Mesenchymal stem cell (in vitro differentiated cells and primary cell): ENCODE results near the gene SERINC3.

ENCODE experiments used
- DNase-seq: peaks from one replicate; pipeline ENCODE4 v3.0.0-alpha.2; 2013
- H2AFZ ChIP-seq: one replicate; pipeline ENCODE4 v1.6.1; 2013; ENCODE audit warnings: low read depth, mild to moderate bottlenecking, control low read depth, inconsistent platforms, low read length, moderate library complexity
- H2AK5ac ChIP-seq: 2 replicates; pipeline ENCODE4 v1.6.1; 2013; ENCODE audit warnings: low read length, moderate library complexity, mild to moderate bottlenecking, inconsistent platforms; ENCODE audit not compliant: severe bottlenecking
- H2BK120ac ChIP-seq: one replicate; pipeline ENCODE4 v1.6.1; 2013; ENCODE audit warnings: low read depth, mild to moderate bottlenecking, inconsistent platforms, low read length, moderate library complexity
- H2BK12ac ChIP-seq, 2 experiments: one replicate each; pipeline ENCODE4 v1.6.1; 2013; ENCODE audit warnings: inconsistent platforms in 2 of 2, low read length in 2 of 2, mild to moderate bottlenecking in 2 of 2, moderate library complexity in 2 of 2, control low read depth in 1 of 2
- H2BK15ac ChIP-seq: one replicate; pipeline ENCODE4 v1.6.1; 2013; ENCODE audit warnings: mild to moderate bottlenecking, low read depth, inconsistent platforms; ENCODE audit not compliant: poor library complexity, severe bottlenecking
- H2BK5ac ChIP-seq: 2 replicates; pipeline ENCODE4 v1.6.1; 2013; ENCODE audit warnings: low read depth, mild to moderate bottlenecking, low read length, control low read depth, inconsistent platforms; ENCODE audit not compliant: poor library complexity, severe bottlenecking
- H3K14ac ChIP-seq, 2 experiments: one replicate each; pipeline ENCODE4 v1.6.1; 2013; ENCODE audit warnings: inconsistent platforms in 2 of 2, low read length in 2 of 2, control low read depth in 1 of 2, mild to moderate bottlenecking in 1 of 2, moderate library complexity in 1 of 2
- H3K18ac ChIP-seq, 2 experiments: one replicate each; pipeline ENCODE4 v1.6.1; 2013; ENCODE audit warnings: inconsistent platforms in 2 of 2, low read length in 2 of 2, control low read depth in 1 of 2, low read depth in 1 of 2, mild to moderate bottlenecking in 1 of 2
- H3K23ac ChIP-seq, 2 experiments: one replicate each; pipeline ENCODE4 v1.6.1; 2013; ENCODE audit warnings: inconsistent platforms in 2 of 2, low read length in 2 of 2, mild to moderate bottlenecking in 2 of 2, moderate library complexity in 2 of 2, control low read depth in 1 of 2
- H3K27ac ChIP-seq: 2 replicates; pipeline ENCODE4 v1.5.1; 2013; ENCODE audit warnings: mild to moderate bottlenecking, moderate library complexity, low read length, control low read depth, inconsistent platforms; ENCODE audit not compliant: poor library complexity, severe bottlenecking
- H3K27me3 ChIP-seq, 2 experiments: 2 replicates each; pipeline versions ENCODE4 v1.6.1 to v1.7.0; 2013; ENCODE audit warnings: low read length in 2 of 2, mild to moderate bottlenecking in 2 of 2, moderate library complexity in 2 of 2, control low read depth in 1 of 2, inconsistent platforms in 1 of 2; ENCODE audit not compliant: control insufficient read depth in 1 of 2, insufficient read depth in 1 of 2
- H3K36me3 ChIP-seq, 2 experiments: 2 replicates each; pipeline versions ENCODE4 v1.6.1 to v1.7.0; 2013; ENCODE audit warnings: low read length in 2 of 2, control low read depth in 1 of 2, inconsistent platforms in 1 of 2, low read depth in 1 of 2, mild to moderate bottlenecking in 1 of 2; ENCODE audit not compliant: insufficient read depth in 2 of 2, control insufficient read depth in 1 of 2
- H3K4ac ChIP-seq, 2 experiments: one replicate each; pipeline ENCODE4 v1.6.1; 2013; ENCODE audit warnings: inconsistent platforms in 2 of 2, low read length in 2 of 2, mild to moderate bottlenecking in 2 of 2, moderate library complexity in 2 of 2, control low read depth in 1 of 2, low read depth in 1 of 2
- H3K4me1 ChIP-seq: 2 replicates; pipeline ENCODE4 v1.6.1; 2013; ENCODE audit warnings: low read depth, low read length, control low read depth; ENCODE audit not compliant: control insufficient read depth, insufficient read depth
- H3K4me2 ChIP-seq: 2 replicates; pipeline ENCODE4 v1.6.1; 2013; ENCODE audit warnings: low read length, mild to moderate bottlenecking, inconsistent platforms; ENCODE audit not compliant: poor library complexity, severe bottlenecking
- H3K4me3 ChIP-seq, 2 experiments: 2 replicates each; pipeline versions ENCODE4 v1.5.1 to v1.7.0; 2013; ENCODE audit warnings: low read length in 2 of 2, mild to moderate bottlenecking in 2 of 2, control low read depth in 1 of 2, low read depth in 1 of 2; ENCODE audit not compliant: insufficient read depth in 1 of 2
- H3K79me1 ChIP-seq: replicated peaks from 2 replicates; pipeline ENCODE4 v1.6.1; 2013; ENCODE audit warnings: mild to moderate bottlenecking, control low read depth, low read length, inconsistent platforms; ENCODE audit not compliant: poor library complexity, severe bottlenecking
- H3K9ac ChIP-seq: 2 replicates; pipeline ENCODE4 v1.7.0; 2013; ENCODE audit warnings: mild to moderate bottlenecking, low read length, moderate library complexity
- H3K9me3 ChIP-seq: 2 replicates; pipeline ENCODE4 v1.7.0; 2013; ENCODE audit warnings: mild to moderate bottlenecking, low read length; ENCODE audit not compliant: control insufficient read depth
- H4K8ac ChIP-seq: one replicate; pipeline ENCODE4 v1.6.1; 2013; ENCODE audit warnings: inconsistent platforms, mild to moderate bottlenecking, low read length, moderate library complexity
- H4K91ac ChIP-seq: one replicate; pipeline ENCODE4 v1.6.1; 2013; ENCODE audit warnings: mild to moderate bottlenecking, low read length, inconsistent platforms
- WGBS: methylation state at CpG from one replicate; pipeline ENCODE4 v1.1.7; 2013; ENCODE audit warnings: mixed read lengths; 5-methylcytosine and 5-hydroxymethylcytosine counted together

Gene SERINC3

GRCh38 chr20:44461142-44461802, 60.6 kb downstream of the SERINC3 start:
- Histone ChIP-seq H3K4me1 (no peaks in the 10 kb centered on the region), H2BK12ac (no peak overlapping the region), H3K14ac (no peak overlapping the region), H4K91ac (no peak overlapping the region), H3K9me3 (no peaks in the 10 kb centered on the region), H3K36me3 (no peaks in the 10 kb centered on the region), H3K27me3 (peaks cover 3 to 10% of the 10 kb centered on the region in 2 experiments), H2BK15ac (no peak overlapping the region), H2BK5ac (no peak overlapping the region), H3K79me1 (no peaks in the 10 kb centered on the region), H3K4me3 (no peak overlapping the region), H3K4ac (no peak overlapping the region), H3K23ac (no peak overlapping the region), H2AK5ac (no peak overlapping the region), H2BK120ac (no peak overlapping the region), H2AFZ (no peak overlapping the region), H3K9ac (no peak overlapping the region), H3K18ac (no peak overlapping the region), H3K4me2 (no peak overlapping the region), H3K27ac (no peak overlapping the region), H4K8ac (no peak overlapping the region)
- 86% methylated on average over 6 of the region's 6 CpGs for WGBS
- no peak for DNase-seq

- WGBS, result 45% methylated on average over 3 of the region's 3 CpGs
- H2AFZ ChIP-seq, result no peak overlapping the region
- H3K9me3 ChIP-seq, result no peaks in the 10 kb centered on the region
- H3K23ac ChIP-seq, result no peak overlapping the region
- peak; percentile 21 for DNase-seq
- H3K4me2 ChIP-seq, result no peak overlapping the region
- H3K36me3 ChIP-seq, result no peaks in the 10 kb centered on the region
- H2BK5ac ChIP-seq, result no peak overlapping the region
- peaks cover 3 to 10% of the 10 kb centered on the region in 2 experiments for H3K27me3 ChIP-seq
- no peaks in the 10 kb centered on the region for H3K4me1 ChIP-seq
- H3K27ac ChIP-seq, result no peak overlapping the region
- H3K14ac ChIP-seq, result no peak overlapping the region
- no peak overlapping the region for H3K4ac ChIP-seq
- no peak overlapping the region for H2BK12ac ChIP-seq
- no peak overlapping the region for H3K9ac ChIP-seq
- H2BK15ac ChIP-seq, result no peak overlapping the region
- no peak overlapping the region for H3K18ac ChIP-seq
- no peak overlapping the region for H2BK120ac ChIP-seq
- H3K4me3 ChIP-seq, result no peak overlapping the region
- H3K79me1 ChIP-seq, result no peaks in the 10 kb centered on the region
- H4K91ac ChIP-seq, result no peak overlapping the region
- H4K8ac ChIP-seq, result no peak overlapping the region
- H2AK5ac ChIP-seq, result no peak overlapping the region
These were observed 61.1 kb downstream of the SERINC3 start for GRCh38 chr20:44460795-44461141.

GRCh38 chr20:44459271-44459670, 62.6 kb downstream of the SERINC3 start:
- Histone ChIP-seq H3K4me1 (peaks cover 4% of the 10 kb centered on the region), H2BK5ac (no peak overlapping the region), H3K36me3 (no peaks in the 10 kb centered on the region), H2BK120ac (no peak overlapping the region), H3K9me3 (no peaks in the 10 kb centered on the region), H3K9ac (no peak overlapping the region), H3K14ac (no peak overlapping the region), H3K23ac (no peak overlapping the region), H3K18ac (no peak overlapping the region), H2BK12ac (no peak overlapping the region), H2BK15ac (no peak overlapping the region), H3K4me2 (no peak overlapping the region), H3K4me3 (no peak overlapping the region), H2AK5ac (no peak overlapping the region), H3K27me3 (peaks cover 0 to 10% of the 10 kb centered on the region in 2 experiments), H2AFZ (no peak overlapping the region), H3K27ac (no peak overlapping the region), H4K8ac (no peak overlapping the region), H4K91ac (no peak overlapping the region), H3K4ac (no peak overlapping the region), H3K79me1 (no peaks in the 10 kb centered on the region)
- DNase-seq, result no peak
- 60% methylated on average over 1 of the region's 2 CpGs for WGBS

GRCh38 chr20:44457016-44457415, 64.9 kb downstream of the SERINC3 start:
- Histone ChIP-seq H3K4me3 (no peak overlapping the region), H3K9me3 (no peaks in the 10 kb centered on the region), H2BK12ac (no peak overlapping the region), H3K27me3 (peaks cover 0 to 16% of the 10 kb centered on the region in 2 experiments), H2AK5ac (no peak overlapping the region), H3K18ac (no peak overlapping the region), H4K91ac (no peak overlapping the region), H4K8ac (no peak overlapping the region), H3K4me2 (no peak overlapping the region), H3K36me3 (no peaks in the 10 kb centered on the region), H3K23ac (no peak overlapping the region), H3K9ac (no peak overlapping the region), H2BK5ac (no peak overlapping the region), H3K4ac (no peak overlapping the region), H3K79me1 (no peaks in the 10 kb centered on the region), H3K4me1 (peaks cover 4% of the 10 kb centered on the region), H3K27ac (no peak overlapping the region), H2BK120ac (no peak overlapping the region), H2AFZ (no peak overlapping the region), H3K14ac (no peak overlapping the region), H2BK15ac (no peak overlapping the region)
- 37% methylated on average over 6 of the region's 6 CpGs for WGBS
- no peak for DNase-seq
